IPS-20b (cell line): ENCODE measurements around the gene SYDE2.

Source experiments
- H3K27ac ChIP-seq: one replicate; pipeline ENCODE4 v1.5.1; 2013; ENCODE audit warnings: low read length
- H3K27me3 ChIP-seq: 2 replicates; pipeline ENCODE4 v1.6.1; 2013; ENCODE audit warnings: mild to moderate bottlenecking, low read length, inconsistent platforms; ENCODE audit not compliant: insufficient read depth
- H3K36me3 ChIP-seq: 2 replicates; pipeline ENCODE4 v1.6.1; 2013; ENCODE audit warnings: low read depth, mild to moderate bottlenecking, inconsistent platforms, low read length, moderate library complexity; ENCODE audit not compliant: insufficient read depth
- H3K4me1 ChIP-seq: 2 replicates; pipeline ENCODE4 v1.6.1; 2013; ENCODE audit warnings: mild to moderate bottlenecking, control low read depth, inconsistent platforms, low read length, moderate library complexity; ENCODE audit not compliant: insufficient read depth
- H3K4me3 ChIP-seq: 2 replicates; pipeline ENCODE4 v1.5.1; 2013; ENCODE audit warnings: mild to moderate bottlenecking, low read length, inconsistent platforms
- H3K9ac ChIP-seq: 2 replicates; pipeline ENCODE4 v1.6.1; 2013; ENCODE audit warnings: low read depth, mild to moderate bottlenecking, inconsistent platforms, low read length, moderate library complexity
- H3K9me3 ChIP-seq: 2 replicates; pipeline ENCODE4 v1.6.1; 2013; ENCODE audit warnings: mild to moderate bottlenecking, low read depth, low read length, inconsistent platforms; ENCODE audit not compliant: insufficient read depth

SYDE2 gene

DNA sequence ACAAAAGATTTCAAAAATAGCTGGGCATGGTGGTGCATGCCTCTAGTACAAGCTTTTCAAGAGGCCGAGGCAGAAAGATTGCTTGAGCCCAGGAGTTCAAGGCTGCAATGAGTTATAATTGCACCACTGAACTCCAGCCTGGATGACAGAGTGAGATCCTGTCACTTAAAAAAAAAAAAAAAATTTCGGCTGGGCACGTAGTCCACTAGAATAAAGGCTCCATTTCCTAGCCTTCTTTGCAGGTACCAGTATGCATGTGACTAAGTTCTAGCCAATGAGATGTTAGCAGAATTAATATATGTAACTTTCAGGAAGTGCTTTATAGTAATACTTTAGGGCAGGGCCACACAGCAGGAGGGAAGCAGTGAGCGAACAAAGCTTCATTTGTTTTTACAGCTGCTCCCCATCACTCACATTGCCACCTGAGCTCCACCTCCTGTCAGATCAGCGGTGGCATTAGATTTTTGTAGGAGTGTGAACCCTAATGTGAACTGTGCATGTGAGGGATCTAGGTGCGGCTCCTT is 28.8 kb upstream of the SYDE2 start:
- no peaks in the 10 kb centered on the region for H3K9me3 ChIP-seq
- H3K9ac ChIP-seq: no peak overlapping the region
- H3K27me3 ChIP-seq: no peaks in the 10 kb centered on the region
- H3K27ac ChIP-seq: no peak overlapping the region
- H3K36me3 ChIP-seq: no peaks in the 10 kb centered on the region
- H3K4me3 ChIP-seq: no peak overlapping the region
- peaks cover 16% of the 10 kb centered on the region for H3K4me1 ChIP-seq

DNA sequence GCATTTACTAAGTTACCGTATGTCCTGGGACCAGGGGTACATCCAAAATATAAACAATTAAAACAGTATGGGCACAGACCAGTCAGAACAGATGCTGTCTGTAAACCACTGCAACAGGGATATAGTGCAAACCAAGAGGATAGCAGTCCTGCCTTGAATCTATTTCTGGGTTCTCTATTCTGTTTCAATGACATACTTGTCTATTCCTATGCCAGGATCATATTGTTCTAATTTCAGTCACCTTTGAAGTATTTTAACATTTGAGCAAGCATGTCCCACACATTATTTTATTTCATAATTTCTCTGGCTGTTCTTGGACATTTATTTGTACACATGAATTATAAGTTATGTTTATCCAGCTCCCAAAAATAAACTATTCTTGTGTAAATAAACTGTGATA is 28.2 kb upstream of the SYDE2 start:
- H3K9me3 ChIP-seq: no peaks in the 10 kb centered on the region
- H3K27me3 ChIP-seq: no peaks in the 10 kb centered on the region
- no peak overlapping the region for H3K27ac ChIP-seq
- H3K36me3 ChIP-seq: no peaks in the 10 kb centered on the region
- no peak overlapping the region for H3K4me3 ChIP-seq
- H3K9ac ChIP-seq: no peak overlapping the region
- peaks cover 20% of the 10 kb centered on the region for H3K4me1 ChIP-seq

DNA sequence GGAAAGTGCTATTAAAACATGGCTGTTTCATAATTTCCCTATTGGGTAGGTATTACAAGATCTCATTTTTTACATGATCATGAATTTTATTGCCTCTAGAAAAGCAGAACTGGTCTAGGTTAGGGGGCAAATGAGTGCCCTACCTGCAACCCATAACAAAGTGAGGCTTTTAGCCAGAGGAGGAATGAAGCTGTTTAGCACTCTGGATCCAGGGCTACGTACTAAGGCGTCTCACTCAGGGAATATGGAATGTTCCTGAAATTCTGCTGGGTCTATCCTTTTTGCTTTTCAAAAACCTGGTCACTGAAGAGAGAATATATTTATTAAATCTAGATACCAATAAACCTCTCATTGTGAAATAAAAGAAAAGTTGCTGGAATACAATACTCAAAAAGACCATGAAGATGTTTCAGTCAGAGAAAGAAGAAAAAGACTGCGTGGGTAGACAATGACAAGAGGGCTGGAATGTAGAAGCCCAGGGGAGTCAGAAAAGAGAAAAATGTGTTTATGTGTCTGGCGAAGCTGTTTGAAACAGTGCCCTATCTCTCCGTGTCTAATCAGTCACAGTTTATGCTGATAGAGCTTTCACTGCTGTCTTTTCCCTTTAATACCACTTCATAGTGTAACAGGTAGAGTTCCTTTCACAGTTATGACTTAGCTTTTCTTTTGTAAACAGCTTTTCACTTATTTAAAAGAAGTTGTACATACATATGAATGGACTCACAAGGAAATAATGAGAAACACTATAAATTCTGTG is 25.0 kb upstream of the SYDE2 start:
- Histone ChIP-seq H3K4me3 (peak overlapping the region; percentile 28), H3K27ac (no peak overlapping the region), H3K36me3 (no peaks in the 10 kb centered on the region), H3K4me1 (peaks cover 20% of the 10 kb centered on the region), H3K9me3 (no peaks in the 10 kb centered on the region), H3K9ac (no peak overlapping the region), H3K27me3 (no peaks in the 10 kb centered on the region)

DNA sequence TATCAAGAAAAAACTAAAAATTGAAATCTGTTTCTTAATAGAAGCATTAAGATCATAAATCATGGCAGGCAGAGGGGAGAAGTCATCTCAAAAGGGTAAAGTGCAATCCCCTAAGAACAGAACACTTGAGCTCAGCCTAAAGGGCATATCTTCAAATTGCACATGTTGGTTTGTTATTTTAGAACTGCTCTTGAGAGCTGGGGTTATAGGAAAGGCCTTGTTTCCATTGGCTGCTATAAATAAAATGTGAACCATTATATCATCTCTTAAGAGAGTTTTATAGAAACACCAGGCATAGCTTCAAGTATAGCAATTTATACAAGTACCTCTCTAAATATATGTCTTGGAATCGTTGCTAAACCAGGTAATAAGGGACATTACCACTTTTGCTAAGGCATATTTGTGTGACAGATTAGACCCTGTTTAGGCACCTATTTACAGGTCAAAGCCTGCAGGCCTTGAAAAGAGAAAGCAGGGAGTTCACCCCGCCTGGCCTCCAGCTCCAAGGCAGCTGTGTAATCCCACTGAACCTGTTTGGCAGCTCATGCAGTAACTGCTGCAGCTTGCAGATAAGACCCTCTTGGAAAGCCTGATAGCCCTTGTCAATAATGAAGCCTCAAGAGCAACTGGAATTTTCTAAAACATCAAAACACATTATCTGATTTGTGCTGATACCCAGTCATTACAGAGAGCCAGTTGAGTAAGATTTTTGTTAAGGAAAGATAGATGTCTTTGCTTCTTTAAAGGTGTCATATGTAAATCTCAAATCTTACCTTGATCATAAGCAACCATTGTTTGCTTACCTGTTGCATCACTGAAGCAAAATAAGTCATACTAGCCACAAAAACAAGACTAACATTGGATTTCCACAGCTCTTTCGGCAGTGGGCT is 24.2 kb upstream of the SYDE2 start:
- Histone ChIP-seq H3K4me1 (peaks cover 26% of the 10 kb centered on the region), H3K27ac (no peak overlapping the region), H3K9ac (peak overlapping the region; percentile 30; the same call in 1 of the 2 replicates), H3K4me3 (peak overlapping the region; percentile 36), H3K27me3 (no peaks in the 10 kb centered on the region), H3K9me3 (no peaks in the 10 kb centered on the region), H3K36me3 (no peaks in the 10 kb centered on the region)

DNA sequence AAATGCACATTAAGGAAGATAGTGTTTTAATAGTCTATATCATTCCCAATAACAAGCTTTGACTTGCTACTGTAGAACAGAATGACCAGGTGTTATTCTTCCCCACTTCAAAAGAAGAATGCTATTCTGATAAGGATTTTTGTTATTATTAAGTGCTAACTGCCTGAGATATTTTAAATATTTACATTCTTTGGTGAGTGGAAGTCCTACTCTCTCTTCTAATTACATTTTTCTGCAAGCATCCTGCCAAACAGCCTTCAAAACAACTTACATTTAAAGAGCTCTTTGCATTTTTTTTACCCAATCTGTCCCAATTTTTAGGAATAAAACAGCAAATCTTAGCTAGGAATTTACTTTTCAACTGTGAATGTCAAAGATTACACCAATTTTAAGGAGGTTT is 23.5 kb upstream of the SYDE2 start:
- Histone ChIP-seq H3K27me3 (no peaks in the 10 kb centered on the region), H3K36me3 (no peaks in the 10 kb centered on the region), H3K27ac (no peak overlapping the region), H3K4me3 (no peak overlapping the region; the same call in 1 of the 2 replicates), H3K4me1 (peaks cover 28% of the 10 kb centered on the region), H3K9me3 (no peaks in the 10 kb centered on the region), H3K9ac (no peak overlapping the region)

DNA sequence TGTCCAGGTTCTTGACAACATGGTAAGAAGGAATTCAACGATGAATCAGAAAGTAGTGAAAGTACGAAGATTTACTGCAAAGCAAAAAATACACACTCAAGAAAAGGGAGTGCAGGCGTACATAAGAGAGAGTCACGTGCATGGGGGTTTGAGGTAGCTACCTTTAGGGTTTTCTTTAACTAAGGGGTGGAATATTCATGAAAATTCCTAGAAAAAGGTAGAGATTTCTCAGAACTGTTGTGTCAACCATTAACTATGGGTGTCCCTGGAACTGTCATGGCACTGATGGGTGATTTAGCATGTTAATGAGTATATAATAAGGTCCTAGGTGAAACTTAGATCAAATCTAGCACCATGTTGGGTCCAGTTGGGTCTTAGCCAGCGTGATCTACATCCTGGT is 22.5 kb upstream of the SYDE2 start:
- H3K9me3 ChIP-seq: no peaks in the 10 kb centered on the region
- peaks cover 28% of the 10 kb centered on the region for H3K4me1 ChIP-seq
- no peak overlapping the region for H3K27ac ChIP-seq
- H3K4me3 ChIP-seq: no peak overlapping the region
- no peaks in the 10 kb centered on the region for H3K27me3 ChIP-seq
- no peak overlapping the region for H3K9ac ChIP-seq
- no peaks in the 10 kb centered on the region for H3K36me3 ChIP-seq

DNA sequence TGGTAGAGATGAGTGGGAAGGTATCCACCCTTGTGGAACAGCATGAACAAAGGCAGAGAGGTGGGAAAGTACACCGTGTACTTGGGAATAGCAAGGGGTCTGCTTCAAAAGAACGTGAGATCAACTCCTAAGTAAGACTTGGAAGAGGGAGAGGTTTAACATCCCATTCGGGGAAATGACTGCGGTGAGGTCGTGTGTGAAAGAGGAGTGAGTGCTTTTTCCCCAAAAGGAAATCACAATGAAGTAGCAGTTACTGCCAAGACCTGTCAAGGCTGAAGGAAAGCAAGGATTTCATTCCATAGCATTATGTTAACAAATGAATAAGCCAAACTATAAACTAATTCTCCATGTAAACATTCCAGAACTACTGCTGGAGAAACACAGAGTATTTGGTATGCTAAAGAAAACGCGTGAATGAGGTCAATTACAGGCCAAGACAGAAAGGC is 20.0 kb upstream of the SYDE2 start:
- Histone ChIP-seq H3K36me3 (no peaks in the 10 kb centered on the region), H3K4me3 (no peak overlapping the region), H3K27me3 (no peaks in the 10 kb centered on the region), H3K27ac (no peak overlapping the region), H3K9ac (no peak overlapping the region), H3K9me3 (no peaks in the 10 kb centered on the region), H3K4me1 (peaks cover 22% of the 10 kb centered on the region)

DNA sequence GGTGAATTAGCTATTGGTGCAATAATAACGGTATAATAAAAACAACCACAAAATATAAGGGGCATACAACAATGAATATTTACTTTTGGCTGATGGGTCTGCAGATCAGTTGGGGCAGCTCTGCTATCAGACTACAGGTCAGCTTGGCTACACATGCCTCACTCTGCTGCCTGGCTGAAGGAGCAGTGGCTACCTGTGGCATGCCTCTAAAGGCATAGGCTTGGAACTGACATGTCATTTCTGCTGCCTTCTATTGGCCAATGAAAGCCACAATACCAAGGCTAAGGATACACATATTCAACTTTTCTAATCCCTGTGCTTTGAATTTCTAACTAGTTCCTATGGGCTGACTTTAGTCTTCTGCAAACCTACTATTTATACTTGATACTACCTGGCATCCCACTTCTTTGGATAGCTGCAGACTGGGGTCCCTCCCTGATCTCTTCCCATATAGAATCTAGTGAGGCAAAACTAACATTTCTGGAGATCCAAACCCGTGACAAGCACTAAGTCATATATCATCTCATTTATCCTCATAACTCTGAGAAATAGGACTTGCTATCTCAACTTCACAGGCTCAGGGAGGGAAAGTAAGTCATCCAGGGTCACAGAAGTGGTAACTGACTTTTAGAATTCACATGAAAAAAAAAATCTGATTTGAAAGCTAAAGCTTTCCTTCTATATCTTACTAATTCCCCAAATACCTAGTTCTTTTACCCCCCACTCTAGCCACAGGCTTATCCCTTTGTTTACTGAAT is 19.2 kb upstream of the SYDE2 start:
- no peak overlapping the region for H3K27ac ChIP-seq

DNA sequence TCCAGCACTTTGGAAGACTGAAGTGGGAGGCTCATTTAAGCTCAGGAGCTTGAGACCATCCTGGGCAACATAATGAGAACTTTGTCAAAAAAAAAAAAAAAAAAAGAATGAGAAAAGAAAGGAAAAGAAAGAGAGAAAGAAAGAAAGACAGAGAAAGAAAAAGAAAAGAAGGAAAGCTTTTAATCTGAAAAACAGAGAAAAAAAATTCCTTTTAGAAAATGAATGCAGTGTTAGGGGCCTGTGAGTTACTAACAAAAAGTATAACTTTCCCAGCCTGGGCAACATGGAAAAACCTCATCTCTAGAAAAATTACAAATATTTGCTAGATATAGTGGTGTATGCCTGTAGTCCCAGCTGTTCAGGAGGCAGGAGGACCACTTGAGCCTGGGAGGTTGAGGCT is 15.9 kb upstream of the SYDE2 start:
- Histone ChIP-seq H3K4me1 (peaks cover 8% of the 10 kb centered on the region), H3K27ac (no peak overlapping the region), H3K36me3 (no peaks in the 10 kb centered on the region), H3K9ac (no peak overlapping the region), H3K9me3 (no peaks in the 10 kb centered on the region), H3K27me3 (no peaks in the 10 kb centered on the region), H3K4me3 (no peak overlapping the region)

More for the DNA sequence above, 19.2 kb upstream of the SYDE2 start:
- Histone ChIP-seq H3K9ac (no peak overlapping the region), H3K9me3 (no peaks in the 10 kb centered on the region), H3K4me3 (no peak overlapping the region), H3K4me1 (peaks cover 15% of the 10 kb centered on the region), H3K36me3 (no peaks in the 10 kb centered on the region), H3K27me3 (no peaks in the 10 kb centered on the region)

DNA sequence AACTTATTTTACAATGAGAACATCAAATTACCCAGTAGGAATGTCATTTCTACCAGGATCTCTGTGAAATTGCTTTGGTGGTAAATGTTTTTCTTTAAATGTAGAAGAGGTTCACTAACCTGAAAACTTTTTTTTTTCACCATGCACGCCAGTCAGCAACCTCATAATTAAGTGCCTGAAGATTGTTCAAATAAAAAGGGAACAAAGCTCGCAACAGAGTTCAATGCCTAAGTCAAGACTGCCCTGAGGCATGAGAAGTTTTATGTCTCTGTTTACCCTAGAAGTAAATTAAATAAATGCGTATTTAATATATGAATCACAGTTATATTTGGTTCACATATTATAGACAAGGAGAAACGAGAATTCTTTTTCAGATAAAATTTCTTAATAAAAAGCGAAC is 13.8 kb upstream of the SYDE2 start:
- Histone ChIP-seq H3K9me3 (no peaks in the 10 kb centered on the region), H3K4me1 (0 out of 2 replicates have a peak, but pooled peaks cover 3% of the 10 kb centered on the region), H3K27ac (no peak overlapping the region), H3K9ac (no peak overlapping the region), H3K27me3 (no peaks in the 10 kb centered on the region), H3K4me3 (no peak overlapping the region), H3K36me3 (no peaks in the 10 kb centered on the region)

DNA sequence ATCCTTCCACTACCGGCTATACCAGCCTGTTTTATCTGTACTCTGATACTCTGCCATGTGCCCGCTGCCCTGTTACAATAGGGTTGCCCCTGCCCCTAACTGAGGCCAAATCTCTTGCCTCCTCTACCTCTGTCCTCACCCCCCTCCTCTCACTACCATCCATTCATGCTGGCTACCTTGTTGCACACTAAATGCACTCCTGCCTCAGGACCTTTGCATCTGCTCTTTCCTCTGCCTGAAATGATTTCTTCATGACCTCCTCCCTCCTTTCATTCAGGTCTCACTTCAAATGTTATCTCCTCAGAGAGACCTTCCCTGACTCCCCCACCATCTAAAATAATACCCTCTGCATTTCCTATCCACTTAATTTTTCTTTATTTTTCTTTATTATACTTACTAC is 7.7 kb upstream of the SYDE2 start:
- no peak overlapping the region for H3K4me3 ChIP-seq
- H3K4me1 ChIP-seq: peaks cover 5% of the 10 kb centered on the region; the same call in 1 of the 2 replicates
- no peaks in the 10 kb centered on the region for H3K9me3 ChIP-seq
- no peak overlapping the region for H3K9ac ChIP-seq
- no peaks in the 10 kb centered on the region for H3K36me3 ChIP-seq
- no peak overlapping the region for H3K27ac ChIP-seq
- H3K27me3 ChIP-seq: no peaks in the 10 kb centered on the region
